HT-29 (cell line): ENCODE data around the gene PTPN6. TPM values are rescaled to one million over a fixed set of nuclear protein-coding genes. Genes with fewer than 3 reads are reported as not detected.

Experiments
- DNase-seq: peaks from one replicate; pipeline ENCODE4 v3.0.0-alpha.2; 2015; ENCODE audit warnings: low spot score
- small RNA-seq: library from RNA; depleted of rRNA; stranded (forward); fragments of <200 nt; gene quantifications from one replicate; pipeline ENCODE3, GENCODE V24; 2014
- total RNA-seq: library from RNA; depleted of rRNA; stranded (reverse); fragments of >200 nt; shearing (Covaris generic); gene quantifications from 2 replicates; pipeline ENCODE4 v1.2.3, GENCODE V29; 2014; rRNA removed

PTPN6 gene
- total RNA-seq, 1 experiment from 2014 or later: 35.2 TPM

DNA sequence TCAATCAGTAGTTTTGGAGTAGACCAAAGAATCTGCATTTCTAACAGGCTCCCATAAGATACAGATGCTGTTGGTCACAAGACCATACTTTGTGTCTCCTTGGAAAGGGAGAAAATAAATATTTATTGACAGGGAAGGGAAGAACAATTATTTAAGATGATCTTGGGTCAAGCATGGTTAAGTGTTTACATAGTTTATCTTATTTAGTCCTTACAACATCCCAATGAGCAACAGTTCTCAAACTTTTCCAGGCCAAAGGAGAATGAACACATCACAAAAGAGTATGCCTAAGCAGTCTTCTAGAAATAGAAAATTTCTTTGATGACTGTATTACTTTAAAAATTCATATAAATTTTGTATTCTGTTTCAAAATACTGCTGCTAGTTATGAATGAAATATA is 58.4 kb downstream of the PTPN6 start:
- DNase-seq: no peak

Small RNA genes within 50 kb of the gene (small RNA-seq; reads per million reads assigned to genes)
- gene MIR141: 31.1 reads per million, percentile 93 among the genes with 10 or more reads in this experiment
- 10.7 reads per million, percentile 88 among the genes with 10 or more reads in this experiment for gene MIR200C
- gene RNU7-1: not detected
- gene SCARNA12: 1.2 reads per million, percentile 45 among the genes with 10 or more reads in this experiment

Other genes with a start within 250 kb of the PTPN6 start
- gene COPS7A, start 227.3 kb upstream of the PTPN6 start, total RNA-seq: 103 and 108 TPM in 2 replicates
- 383 and 384 TPM in 2 replicates for gene MLF2, start 198.2 kb upstream of the PTPN6 start, total RNA-seq
- 87.6 and 105 TPM in 2 replicates for gene PTMS, start 185.0 kb upstream of the PTPN6 start, total RNA-seq
- 0.05 and 0.56 TPM in 2 replicates for gene LAG3, start 178.8 kb upstream of the PTPN6 start, total RNA-seq
- 0.25 and 0.47 TPM in 2 replicates for gene CD4, start 161.8 kb upstream of the PTPN6 start, total RNA-seq
- gene GPR162, start 129.5 kb upstream of the PTPN6 start, total RNA-seq: not detected in 2 replicates
- 2.2 and 2.7 TPM in 2 replicates for gene P3H3, start 122.9 kb upstream of the PTPN6 start, total RNA-seq
- 0.97 TPM in 1 of 2 replicates, not detected in the other for gene GNB3, start 110.4 kb upstream of the PTPN6 start, total RNA-seq
- gene CDCA3, start 100.1 kb upstream of the PTPN6 start, total RNA-seq: 95.5 and 126 TPM in 2 replicates
- 122 and 136 TPM in 2 replicates for gene USP5, start 99.2 kb upstream of the PTPN6 start, total RNA-seq
- gene TPI1, start 83.8 kb upstream of the PTPN6 start, total RNA-seq: 1,358 and 1,438 TPM in 2 replicates
- gene SPSB2, start 78.1 kb upstream of the PTPN6 start, total RNA-seq: 20.2 and 21.0 TPM in 2 replicates
- 0.61 and 4.6 TPM in 2 replicates for gene LRRC23, start 46.5 kb upstream of the PTPN6 start, total RNA-seq
- gene ENO2, start 36.8 kb upstream of the PTPN6 start, total RNA-seq: 7.7 and 9.1 TPM in 2 replicates
- 22.0 and 36.9 TPM in 2 replicates for gene ATN1, start 23.4 kb upstream of the PTPN6 start, total RNA-seq
- not detected in 2 replicates for gene RNU7-1, start 7.5 kb upstream of the PTPN6 start, total RNA-seq
- gene C12orf57, start 7.3 kb upstream of the PTPN6 start, total RNA-seq: 102 and 112 TPM in 2 replicates
- 417 and 420 TPM in 2 replicates for gene PHB2, start 19.3 kb downstream of the PTPN6 start, total RNA-seq
- 59.5 and 64.0 TPM in 2 replicates for gene EMG1, start 19.6 kb downstream of the PTPN6 start, total RNA-seq
- gene LPCAT3, start 67.1 kb downstream of the PTPN6 start, total RNA-seq: 35.9 and 37.3 TPM in 2 replicates
- gene C1S, start 109.4 kb downstream of the PTPN6 start, total RNA-seq: 0.56 and 1.1 TPM in 2 replicates
- gene C1R, start 141.1 kb downstream of the PTPN6 start, total RNA-seq: 0.03 and 0.53 TPM in 2 replicates
- 38.9 and 39.1 TPM in 2 replicates for gene C1RL, start 157.9 kb downstream of the PTPN6 start, total RNA-seq
- 0.41 TPM in 1 of 2 replicates, not detected in the other for gene RBP5, start 177.5 kb downstream of the PTPN6 start, total RNA-seq
- gene CLSTN3, start 179.0 kb downstream of the PTPN6 start, total RNA-seq: 15.3 and 16.9 TPM in 2 replicates
- gene PEX5, start 238.3 kb downstream of the PTPN6 start, total RNA-seq: 34.8 and 41.2 TPM in 2 replicates